ENCODE results near the gene PLEKHM2.

PLEKHM2 gene

DNA sequence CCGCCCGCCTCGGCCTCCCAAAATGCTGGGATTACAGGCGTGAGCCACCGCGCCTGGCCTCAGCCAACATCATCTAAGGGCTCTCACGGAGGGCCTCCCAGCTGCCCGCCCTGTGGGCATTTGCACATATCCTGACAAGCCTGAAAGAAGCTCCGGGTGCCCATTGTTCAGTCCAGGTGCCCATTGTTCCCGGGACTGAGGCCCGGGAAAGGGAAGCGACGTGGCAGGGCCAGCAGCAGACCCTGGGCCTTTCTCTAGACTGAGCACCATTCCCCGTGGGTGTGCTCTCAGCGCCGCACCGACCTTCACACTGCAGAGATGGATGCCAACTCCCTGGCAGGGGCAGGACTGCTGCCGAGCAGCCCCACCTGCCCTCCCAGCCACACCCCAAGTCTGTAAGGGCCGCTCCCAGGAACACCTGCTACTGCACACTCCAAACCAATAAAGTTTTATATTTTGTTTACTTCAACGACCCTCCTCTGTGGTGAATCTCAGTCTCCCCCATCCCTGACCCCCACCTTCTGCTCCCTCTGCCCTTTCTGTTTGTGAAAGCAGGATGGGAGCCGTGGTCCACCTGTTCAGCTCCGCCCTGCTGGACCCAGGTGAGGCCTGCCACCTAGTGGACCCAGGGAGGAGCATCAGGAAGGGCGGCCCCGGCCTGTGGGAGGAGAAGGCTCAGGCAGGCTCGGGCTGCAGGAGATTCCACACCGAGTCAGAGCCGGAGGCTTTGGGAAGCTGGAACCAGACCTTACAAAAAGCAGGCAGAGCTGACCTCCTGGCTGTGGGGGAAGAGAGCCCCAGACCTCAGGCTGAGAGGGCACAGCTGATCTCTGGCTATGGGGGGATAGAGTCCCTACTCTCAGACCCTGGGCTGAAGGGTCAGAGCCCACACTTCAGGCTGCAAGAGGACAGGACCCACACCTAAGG lies 57.1 kb downstream of the PLEKHM2 start:
- DNase-seq = peak; percentile 54 to 62

DNA sequence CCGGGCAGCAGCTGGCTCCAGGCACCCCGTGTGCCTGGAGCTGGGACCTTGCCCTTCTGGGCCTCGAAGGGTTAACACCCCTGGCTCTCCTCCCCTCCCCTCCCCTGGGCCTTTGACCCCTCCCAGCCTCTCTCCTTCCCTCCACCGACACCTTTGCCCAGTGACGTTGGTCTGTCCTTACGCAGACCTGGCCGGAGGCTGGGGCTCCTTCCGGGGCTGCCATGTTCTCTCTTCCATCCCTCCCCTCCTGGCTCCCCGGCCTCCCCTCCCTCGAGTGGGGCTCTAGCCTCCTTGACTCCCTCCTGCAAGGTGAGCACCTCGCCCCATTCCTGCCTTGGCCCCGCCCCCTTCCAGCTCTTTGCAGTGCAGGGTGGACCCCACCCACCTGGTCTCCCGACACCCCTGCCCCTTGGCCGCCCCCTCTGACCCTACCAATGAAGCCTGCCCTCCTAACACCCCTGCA lies 58.2 kb downstream of the PLEKHM2 start, which contains the start of gene TMEM82:
TMEM82 (plus strand) TSS at position 161 of the 463 bp plus-strand sequence; CDS start at position 222, 61 bp downstream.
- no peak for DNase-seq

DNA sequence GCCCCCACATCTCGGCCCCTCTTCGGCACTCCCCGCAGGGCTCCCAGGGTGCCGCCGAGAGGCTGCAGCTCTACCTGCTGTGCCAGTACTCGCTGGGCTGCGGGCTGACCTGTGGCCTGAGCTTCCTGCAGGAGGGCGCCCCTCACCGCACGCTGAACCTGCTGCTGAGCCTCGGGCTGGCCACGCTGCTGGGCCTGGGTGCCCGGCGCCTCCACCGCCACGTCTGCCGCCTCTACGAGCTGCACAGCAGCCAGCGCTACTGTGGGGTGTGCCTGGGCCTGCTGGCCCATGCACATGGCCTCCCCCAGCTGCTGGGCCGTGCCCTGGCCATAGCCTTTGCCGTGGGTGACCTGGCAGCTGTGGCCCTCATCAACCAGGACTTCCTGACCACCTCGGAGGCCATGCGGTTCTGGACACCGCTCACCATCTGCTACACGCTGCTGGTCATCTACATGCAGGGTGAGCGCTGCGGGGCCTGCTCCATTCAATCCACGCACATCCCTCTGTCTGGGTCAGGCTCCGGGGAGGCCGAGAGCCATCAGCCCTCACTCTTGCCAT lies 60.1 kb downstream of the PLEKHM2 start:
- no peak for DNase-seq

DNA sequence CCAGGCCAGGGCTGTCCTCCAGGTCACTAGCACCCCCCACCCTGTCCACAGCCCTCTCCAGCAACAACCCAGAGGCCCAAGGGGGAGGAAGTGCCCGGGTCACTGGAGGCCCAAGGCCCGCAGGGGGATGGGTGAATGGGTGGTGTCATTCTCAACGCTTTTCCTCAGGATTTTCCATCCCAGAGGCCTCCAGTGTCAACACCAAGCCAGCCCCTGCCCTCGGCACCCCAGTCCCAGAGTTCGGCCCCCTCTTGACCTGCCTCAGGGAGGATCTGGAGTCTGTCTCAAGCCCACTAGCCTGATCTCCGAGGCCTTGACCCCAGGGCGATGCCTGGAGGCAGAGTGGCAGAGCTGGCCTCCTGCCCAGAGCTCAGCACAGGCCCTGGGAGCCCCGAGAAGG lies 63.3 kb downstream of the PLEKHM2 start:
- DNase-seq = no peak

DNA sequence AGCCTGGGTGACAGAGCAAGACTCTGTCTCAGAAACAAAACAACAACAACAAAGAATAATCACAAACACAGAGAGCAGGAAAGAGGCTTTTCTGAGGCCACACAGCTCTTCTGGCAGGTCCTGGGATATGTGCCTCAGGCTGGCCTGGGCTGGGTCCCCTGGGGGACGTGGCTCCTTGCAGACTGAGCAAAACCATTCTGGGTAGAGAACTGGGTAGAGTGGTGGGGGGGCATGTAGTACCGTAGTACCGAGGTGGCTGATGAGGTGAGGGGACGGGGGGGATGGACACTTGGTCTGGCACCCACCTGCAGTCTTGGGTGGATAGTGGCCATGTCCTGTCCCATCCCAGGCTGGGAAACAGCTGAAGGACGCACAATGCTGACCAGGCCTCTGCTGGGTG lies 64.1 kb downstream of the PLEKHM2 start:
- DNase-seq = no peak

DNA sequence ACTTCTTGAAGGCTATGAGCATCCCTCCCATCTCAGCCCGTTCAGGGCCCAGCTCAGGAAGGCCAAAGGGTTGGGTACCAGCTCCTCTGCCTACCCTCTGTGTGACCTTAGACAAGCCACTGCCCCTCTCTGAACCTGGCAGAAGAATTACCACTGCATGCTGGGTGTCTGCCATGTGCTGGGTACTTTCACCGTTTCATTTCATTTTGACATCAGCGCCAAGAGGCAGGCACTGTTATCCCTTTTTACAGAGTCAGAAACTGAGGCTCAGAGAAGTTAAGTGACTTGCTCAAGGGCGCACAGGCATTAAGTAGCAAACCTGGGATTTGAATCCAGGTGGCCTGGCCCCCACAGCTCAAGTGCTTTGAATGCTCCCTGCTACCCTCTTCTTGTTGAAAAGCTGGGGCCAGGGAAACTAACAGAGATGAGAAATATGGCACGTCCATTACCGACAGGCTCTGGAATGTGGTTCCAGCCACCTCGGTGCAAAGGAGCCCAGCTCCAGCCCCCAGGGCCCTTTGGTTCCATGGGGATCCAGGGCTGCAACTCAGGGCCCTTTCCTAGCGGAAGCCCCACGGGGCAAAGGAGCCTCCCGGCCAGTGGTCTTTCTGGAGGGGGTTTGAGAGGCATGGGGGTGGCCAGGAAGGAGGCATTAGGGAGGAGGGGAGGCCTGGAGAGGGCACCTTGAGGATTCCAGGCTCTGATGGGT lies 64.7 kb downstream of the PLEKHM2 start:
- DNase-seq = no peak

DNA sequence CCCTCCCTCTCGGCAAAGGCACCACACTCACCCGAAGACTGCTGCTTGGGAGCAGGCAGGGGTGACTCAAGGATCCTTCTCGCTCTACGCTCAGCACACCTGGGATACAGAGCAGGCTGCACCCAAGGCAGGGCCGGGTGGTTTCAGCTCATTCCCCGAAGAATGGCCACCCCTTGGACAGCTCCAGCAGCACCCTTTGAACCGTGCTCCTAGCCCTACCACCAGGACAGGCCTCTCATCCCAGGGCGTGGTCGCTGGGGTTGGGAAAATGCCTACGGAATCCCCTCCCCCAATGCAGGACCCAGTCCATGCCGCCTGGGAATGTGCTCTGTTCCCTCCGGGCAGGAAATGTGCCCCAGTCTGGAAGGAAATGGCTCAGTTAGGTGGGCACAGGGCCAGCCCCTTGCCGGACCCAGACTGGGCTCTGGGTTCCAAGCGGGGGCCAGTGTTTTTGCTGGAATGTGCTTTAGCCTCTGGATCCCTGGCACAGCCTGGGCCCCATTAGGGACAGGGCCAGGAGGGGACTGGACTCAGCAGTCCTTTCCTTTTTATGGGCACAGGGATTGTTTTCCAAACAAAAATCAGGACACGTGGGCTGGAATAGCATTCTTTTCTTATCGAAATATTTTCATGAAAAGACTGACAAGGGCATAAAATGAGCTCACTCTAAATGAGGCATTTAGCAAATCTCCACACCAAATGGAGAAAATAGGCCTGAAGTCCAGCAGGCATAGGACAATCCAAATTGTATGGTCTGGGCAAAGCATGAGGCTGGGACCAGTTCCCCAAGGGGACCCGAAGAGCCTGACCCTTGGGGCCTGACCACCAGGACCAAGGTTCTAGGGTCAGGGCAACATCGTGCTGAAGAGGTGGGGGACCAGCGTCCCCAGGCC lies 65.5 kb downstream of the PLEKHM2 start:
- DNase-seq = no peak

DNA sequence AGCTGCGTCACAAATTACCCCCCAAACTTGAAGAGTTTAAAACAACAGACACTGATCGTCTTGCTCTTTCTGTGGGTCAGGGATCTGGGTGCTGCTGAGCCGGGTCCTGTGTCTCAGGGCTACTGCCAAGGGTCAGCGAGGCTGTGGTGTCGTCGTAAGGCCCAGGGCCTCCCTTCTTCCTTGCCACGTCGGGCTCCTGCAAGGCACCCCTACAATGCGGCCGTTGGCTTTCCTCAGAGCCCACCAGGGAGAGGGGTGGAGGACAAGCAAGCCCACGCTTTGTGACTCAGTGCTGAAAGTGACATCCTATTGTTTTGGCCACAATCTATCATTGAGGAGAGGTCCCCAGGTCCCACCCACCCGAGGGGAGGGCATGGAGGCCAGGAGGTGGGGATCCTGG lies 66.8 kb downstream of the PLEKHM2 start:
- no peak for DNase-seq

DNA sequence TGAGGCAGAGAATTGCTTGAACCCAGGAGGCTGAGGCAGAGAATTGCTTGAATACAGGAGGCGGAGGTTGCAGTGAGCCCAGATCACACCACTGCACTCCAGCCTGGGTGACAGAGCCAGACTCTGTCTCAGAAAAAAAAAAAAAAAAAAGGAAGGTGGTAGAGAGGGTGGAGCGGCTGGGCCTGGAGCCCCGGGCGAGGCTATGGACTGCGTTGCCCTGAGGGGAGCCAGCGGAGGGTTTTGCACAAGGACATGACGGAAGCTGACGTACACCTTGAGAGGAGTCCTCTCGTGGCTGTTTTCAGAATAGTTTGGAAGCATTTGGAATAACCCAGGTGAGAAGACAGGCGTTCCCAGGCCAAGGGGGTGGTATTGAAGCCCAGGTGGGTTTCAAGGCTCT lies 67.6 kb downstream of the PLEKHM2 start:
- DNase-seq = no peak

DNA sequence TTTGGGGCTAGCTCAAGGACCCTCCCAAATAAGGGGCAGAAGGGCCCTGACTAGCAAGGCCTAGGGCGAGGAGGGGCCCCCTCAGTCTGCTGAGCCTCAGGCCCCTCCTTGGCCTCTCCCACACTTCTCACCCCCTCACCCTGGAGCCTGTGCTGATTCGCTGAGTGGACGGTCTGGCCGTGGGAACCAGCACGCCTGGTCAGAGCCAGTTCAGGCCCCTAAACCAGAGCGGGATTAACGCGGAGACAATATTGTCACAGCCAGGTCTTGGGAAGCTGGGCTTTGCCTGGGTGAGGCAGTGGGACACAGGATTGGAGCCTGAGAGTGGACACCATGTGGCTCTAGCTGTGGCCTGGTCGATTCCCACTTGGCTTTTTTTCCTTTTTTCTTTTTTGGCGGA lies 69.7 kb downstream of the PLEKHM2 start:
- DNase-seq = no peak

DNA sequence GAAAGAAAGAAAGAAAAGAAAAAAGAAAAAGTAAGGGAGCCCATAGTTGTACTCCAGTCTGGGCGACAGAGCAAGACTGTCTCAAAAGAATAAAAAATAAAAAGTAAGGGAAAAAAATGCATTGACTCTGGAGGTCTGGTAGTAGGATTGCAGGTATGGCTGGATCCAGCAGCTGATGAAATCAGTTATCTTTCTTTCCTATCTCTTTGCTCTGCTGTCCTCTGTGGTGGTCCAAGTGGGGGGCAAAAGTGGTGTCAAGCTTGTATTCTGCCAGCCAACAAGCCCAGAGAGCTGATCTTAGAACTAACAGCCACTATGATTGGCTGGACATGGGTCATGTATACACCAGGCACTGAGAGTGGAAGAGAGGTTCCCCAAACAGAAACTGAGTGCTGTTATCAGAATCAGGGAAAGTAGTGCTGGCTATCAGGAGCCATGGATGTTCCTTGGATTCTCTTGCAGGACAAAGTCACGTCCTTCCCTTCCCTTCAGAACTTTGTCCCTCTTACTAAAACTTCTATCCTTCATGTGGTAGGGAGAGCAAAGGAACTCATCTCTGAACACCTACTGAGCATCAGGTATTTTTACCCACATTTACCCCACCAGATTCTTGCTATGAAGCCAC lies 71.0 kb downstream of the PLEKHM2 start:
- no peak for DNase-seq

DNA sequence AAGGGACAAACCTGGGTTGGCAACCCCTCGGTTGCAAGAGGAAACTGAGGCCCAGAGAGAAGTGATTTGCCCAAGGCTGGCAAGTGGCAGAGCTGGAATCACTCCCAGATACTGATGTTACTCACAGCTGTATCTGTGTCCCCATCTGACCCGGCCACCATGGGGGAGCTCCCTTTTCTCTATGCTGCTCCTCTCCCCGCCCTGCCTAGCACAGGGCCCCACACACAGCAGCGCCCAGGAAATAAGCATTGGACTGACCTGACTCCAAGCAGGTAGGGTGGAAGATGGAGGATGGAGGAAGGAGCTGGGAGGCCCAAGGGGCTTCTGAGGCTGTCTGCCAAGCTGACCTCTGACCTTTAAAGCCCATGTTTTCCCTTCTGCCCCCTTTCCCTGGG lies 71.5 kb downstream of the PLEKHM2 start:
- no peak for DNase-seq

DNA sequence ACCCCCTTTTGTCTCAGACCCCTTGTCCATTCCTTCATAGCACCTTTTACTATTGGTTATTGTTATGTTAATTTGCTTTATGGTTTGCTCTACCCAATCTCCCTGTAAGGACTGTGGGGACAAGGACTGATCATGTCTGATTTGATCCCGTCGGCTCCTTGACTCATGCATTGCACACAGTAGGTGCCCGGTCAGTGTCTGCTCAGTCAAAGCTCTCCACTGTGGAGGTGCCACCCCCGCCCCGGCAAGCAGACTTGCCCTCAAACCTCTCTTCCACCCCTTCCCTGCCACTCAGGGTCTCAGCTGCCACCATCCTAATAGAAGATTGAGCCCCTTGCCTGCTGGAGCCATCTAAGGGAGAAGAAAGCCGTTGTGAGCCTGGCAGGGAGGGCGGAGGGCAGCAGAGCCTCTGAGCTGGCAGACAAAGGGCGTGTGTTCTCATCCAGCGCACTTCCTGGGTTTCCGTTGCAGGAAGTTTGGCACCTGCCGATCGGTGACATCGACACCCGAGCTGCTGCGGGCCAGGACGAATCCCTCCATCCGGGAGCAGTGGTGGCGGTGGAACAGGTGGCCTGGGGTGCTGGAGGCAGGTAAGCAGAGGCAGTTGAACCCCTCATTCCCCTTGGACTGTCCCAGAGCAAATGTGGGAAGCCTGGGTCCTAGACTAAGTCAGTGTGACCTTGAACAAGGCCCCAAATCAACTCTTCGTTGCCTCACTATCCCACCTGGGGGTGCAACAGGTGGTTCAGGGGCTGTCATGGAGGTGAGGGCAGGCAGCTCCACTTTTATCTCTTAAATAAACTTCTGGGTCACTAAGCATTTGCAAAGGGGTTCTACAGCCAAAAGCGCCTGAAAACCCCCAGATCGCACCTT lies 72.3 kb downstream of the PLEKHM2 start:
- DNase-seq = no peak

DNA sequence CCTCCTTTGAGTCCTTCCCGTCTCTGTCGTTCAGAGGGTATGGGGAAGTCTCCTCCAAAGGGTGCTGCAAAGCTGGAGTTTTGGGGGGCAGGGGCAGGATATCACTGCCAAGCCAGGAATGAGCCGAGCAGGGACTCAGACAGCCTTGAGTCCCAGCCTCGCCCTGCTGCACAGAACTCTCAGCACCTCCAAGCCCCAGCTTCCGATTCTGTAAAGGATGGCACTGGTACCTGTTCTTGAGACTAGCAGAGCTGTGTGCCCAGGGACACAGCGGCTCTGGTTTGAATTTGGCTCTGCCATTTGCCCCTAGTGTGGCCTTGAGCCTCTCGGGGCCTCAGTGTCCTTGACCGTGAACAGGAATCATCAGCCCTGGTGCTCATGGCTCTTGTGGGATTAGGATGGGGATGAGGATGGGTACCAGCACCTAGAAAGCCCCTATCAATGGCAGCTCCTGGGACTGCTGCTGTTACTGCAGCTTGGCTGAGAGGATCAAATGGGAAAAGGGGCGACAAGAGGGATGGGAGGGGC lies 73.0 kb downstream of the PLEKHM2 start:
- no peak for DNase-seq

DNA sequence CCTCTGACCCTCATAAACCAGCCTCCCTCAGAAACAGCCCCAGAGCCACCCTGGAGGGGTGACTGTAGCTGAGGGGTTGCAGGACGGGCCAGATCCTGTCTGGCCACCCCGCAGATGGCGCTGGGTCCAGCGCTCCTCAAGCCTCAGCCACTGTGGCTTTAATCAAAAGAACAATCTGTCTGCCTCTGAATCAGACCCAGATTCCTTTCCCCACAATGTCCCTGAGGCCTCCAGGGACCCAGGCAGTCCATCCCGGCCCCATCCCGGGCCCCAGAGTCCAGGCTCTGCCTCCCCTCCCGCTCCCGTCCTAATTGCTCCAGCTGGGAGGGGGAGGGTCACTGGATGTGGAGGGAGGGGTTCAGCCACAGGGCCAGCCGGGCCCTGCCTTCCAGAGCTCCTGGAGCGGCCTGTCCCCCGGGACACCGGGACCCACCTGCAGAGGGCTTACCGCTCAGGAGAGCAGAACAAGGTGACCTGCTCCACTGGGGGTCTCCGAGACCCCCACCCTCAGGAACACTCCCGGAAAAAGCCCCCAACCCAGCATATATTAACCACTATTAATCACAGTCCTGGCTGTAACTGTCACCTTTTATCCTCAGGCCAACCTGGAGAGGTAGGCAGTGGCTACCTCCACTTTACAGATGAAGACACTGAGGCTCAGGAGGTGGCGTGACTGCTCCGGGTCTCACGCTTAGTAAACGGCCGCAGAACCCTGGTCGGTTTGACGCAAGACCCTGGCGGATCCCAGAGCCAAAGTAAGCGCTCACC lies 73.6 kb downstream of the PLEKHM2 start:
- DNase-seq = no peak

DNA sequence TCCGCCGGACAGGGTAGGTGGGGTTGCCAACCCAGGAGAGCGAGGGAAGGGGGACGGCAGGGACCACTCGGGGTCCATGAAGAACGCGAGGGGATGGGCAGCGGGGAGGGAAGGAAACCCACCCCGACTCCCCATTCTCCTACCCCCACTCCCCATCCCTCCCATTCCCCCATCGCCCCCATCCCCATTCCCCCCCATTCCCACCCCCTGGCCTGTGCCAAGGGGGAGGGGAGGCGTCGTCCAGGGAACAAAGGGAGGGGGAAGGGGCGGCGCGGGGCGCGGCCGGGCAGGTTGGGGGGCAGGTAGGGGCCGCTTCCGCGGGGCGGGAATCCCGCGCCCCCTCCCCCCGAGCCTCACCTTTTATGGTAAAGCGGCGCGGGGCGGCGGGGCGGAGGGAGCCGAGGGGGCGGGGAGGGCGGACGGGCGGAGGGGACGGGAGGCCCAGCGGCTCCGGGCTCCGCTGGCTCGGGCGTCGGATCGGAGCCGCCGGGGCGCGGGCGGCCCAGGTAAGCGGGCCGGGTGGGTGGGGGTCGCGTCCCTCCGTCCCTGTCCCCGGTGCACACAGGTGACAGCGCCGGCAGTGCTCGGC lies 74.3 kb downstream of the PLEKHM2 start, which contains the start of gene FBLIM1:
FBLIM1 (plus strand) TSS at position 453 of the 589 bp plus-strand sequence. CDS start 6,189 bp downstream, outside the sequence.
- no peak for DNase-seq

DNA sequence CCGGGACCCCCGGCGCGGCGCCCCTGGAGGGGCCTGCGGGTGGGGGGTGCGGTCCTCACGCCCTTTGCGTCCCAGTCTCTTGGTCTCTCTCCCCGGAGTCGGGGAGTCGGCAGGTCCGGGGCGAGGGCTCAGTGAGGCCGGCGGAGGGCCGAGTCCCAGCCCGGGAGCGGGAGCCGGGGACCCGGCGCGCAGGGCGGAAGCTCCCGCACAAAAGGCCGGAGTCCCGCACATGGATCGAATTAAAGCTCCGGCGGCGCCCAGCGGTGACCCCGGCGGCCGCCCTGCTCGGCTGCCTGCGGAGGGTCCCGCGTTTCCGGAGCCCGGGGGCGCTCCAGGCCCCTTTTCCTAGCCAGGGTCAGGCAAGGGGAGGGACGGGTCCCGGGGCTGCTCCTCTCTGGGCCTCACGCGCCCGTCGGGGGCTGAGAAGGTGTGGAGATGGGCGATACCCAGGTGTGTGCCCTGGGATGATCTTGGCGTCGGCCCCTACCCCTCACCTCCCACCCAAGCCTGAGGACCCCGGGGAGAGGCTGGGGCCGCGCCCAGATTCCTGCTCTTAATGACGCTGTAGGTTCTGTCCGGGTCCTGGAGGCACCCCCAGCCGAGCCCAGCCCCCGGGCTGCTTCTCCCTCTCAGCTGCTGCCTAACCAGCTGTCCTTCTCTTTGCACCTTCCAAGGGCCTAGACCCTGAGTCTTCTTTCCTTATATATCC lies 75.0 kb downstream of the PLEKHM2 start:
- no peak for DNase-seq

DNA sequence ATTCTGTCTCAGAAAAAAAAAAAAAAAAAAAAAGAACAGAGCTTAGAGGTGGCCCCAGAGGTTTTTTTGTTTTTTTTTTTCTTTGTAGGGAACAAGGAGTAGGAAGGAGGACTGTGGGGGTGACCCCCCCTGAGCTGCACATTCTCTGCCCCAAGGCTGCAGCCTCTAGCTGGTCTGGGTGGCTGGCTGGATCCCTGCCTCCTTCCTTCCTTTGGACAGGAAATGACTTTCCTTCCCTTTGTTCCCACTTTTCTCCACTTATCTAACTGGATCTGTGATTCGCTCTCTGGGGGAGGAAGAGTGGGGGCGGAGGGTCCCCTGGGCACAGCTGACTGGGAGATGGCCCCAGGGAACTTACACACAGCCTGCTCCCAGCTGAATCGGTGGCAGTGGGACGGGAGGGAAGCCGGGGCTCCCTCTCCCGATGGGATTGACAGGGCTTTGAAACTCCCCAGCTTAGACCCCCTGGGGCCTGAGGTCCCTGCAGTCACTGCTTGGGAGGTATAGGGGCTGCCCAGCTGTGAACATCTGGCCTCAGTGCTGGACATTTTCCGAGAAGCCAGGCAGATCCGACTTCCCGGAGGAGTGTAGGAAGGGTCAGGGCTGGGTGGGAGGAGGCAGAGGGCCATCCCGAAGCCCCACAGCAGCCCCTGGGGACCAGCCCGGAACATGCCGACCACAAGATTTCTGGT lies 76.5 kb downstream of the PLEKHM2 start:
- DNase-seq = no peak

Data from activated CD4-positive, alpha-beta T cell treated with anti-CD3 and anti-CD28 coated beads, Interleukin-2, amount 50 U/mL, for 4 hours (primary cell).